Measurements from ENCODE around the gene VOPP1.

Gene VOPP1

DNA sequence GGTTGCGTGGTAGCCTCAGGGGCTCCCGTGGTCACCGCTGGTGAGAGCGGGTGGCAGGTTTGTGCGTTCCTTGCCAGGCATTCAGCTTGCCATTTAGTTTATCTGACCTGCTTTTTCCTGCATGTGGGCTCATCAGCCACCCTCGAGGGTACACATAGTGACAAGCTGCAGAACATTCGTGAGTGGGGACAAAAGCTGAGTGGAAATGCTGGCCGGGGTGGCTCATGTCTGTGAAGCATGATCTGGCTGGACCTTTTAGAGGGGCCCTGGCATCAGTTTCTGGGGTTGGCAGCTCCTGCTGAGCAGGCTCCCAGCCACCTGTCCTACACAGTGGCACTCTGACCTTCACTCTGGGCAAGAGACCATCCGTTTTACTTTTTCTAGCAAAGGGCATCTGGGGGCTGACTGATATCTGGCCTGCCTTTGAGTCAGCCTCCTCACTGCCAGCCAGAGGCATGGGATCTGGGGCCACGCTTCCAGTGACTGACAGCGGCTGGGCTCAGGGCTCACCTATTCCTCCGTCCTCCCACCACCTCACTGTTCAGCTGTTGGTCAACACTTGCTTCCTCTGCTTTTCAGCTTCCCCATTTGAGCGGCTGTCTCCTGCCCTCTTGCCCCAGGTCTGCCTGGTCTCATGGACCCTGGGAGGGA lies 132.1 kb downstream of the VOPP1 start:
- DNase-seq (ENCODE audit: extremely low read depth in 1 of 2, low read depth in 1 of 2), result no peak

DNA sequence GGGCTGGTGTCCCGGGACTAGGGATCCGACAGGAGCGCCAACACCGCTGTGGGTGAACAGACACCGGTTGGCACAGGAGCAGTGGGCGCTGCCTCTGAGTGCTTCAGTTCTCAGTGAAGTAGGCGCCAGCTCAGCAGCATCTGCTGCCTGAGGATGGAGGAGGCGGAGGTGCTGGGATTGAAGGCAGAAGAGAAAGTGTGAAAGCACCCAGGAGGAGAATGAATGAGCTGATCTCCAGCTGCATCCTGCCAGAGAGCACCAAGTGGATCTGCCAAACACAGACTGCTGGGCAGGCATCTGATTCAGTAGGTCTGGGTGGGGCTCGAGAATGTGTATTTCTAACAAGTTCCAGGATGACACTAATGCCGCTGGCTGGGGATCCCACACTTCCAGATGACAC lies 132.7 kb downstream of the VOPP1 start:
- DNase-seq (ENCODE audit: extremely low read depth in 1 of 2, low read depth in 1 of 2), result no peak

GRCh38 chr7:55438757-55439525 lies 133.4 kb downstream of the VOPP1 start:
- DNase-seq (ENCODE audit: extremely low read depth in 1 of 2, low read depth in 1 of 2), result no peak

- DNase-seq (ENCODE audit: extremely low read depth in 1 of 2, low read depth in 1 of 2), result no peak
These were observed 134.1 kb downstream of the VOPP1 start for GRCh38 chr7:55438085-55438756.

- no peak for DNase-seq (ENCODE audit: extremely low read depth in 1 of 2, low read depth in 1 of 2)
These were observed 134.9 kb downstream of the VOPP1 start for GRCh38 chr7:55437375-55437774.

- DNase-seq (ENCODE audit: extremely low read depth in 1 of 2, low read depth in 1 of 2), result no peak
These were observed 135.8 kb downstream of the VOPP1 start for GRCh38 chr7:55436457-55436856.

- DNase-seq (ENCODE audit: extremely low read depth in 1 of 2, low read depth in 1 of 2), result no peak
These were observed 136.8 kb downstream of the VOPP1 start for GRCh38 chr7:55435466-55435865.

DNA sequence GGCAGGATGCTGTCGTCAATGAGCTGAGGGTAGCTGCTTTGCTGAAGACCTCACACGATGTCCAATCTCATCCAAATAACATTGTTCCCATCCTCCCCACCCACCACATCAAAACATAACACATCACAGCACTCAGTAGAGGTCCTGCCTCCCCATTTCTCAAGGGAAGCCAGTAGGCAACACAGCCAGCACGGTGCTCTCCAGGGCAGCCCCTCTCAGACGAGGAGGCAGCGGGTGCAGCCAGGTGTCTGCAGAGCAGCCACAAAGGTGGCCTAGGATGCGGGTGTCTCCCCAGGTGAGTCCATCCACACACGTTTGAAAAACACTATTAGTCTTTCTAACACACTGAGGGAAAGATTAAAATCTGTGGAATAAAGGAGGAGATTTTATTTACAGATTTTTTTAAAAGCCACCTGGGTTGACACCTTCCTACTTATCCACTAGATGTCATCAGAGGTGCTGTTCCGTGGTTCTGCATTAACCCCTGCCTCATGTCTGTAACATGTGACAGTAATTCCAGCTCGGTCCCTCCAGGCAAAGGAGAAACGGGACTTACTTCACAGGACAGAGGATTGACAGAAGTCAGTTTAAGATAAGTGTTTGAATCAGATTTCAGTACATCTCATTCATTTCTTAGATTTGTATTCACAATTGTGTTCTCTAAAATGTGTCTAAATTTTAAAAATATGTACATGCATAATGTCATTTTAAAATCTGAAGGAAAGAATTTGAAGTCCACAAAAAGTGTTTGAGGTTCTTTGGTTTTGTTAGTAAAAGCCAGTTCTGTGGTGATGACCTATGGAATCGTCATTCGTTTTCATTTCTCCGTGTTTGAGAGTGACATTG lies 139.1 kb downstream of the VOPP1 start:
- no peak for DNase-seq (ENCODE audit: extremely low read depth in 1 of 2, low read depth in 1 of 2)

GRCh38 chr7:55432506-55432905 lies 139.8 kb downstream of the VOPP1 start:
- no peak for DNase-seq (ENCODE audit: extremely low read depth in 1 of 2, low read depth in 1 of 2)

GRCh38 chr7:55431898-55432297 lies 140.4 kb downstream of the VOPP1 start:
- no peak for DNase-seq (ENCODE audit: extremely low read depth in 1 of 2, low read depth in 1 of 2)

DNA sequence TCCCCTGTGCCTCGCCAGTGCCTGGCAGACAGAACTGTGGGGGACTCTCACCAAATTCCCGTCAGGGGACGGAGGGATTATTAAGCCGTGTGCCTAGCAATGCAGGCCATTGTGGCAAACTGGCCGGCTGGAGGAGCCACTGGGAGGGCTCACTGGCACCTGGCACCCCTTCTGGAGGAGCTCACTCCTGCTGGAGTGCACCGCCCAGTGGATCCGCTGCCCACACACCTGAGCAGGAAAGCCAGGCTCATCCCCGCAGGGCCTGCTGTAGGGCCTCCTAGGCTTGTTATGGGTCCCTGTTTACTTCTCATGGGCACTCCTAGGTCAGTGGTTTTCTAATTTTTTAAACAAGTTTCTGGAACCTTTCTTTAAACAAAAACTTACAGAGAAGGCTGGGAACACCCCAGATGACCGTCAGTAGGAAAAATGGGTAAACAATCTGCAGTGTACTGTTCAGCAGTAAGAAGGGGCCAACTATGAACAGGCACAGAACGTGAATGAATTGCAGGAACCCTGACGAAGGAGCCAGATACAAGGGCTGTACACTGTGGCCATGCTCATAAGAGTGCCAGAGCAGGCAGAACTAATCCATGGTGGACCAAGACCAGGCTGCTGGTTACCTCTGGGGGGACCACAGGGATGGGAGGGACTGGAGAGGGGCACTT lies 142.3 kb downstream of the VOPP1 start:
- DNase-seq (ENCODE audit: extremely low read depth in 1 of 2, low read depth in 1 of 2), result no peak

- no peak for DNase-seq (ENCODE audit: extremely low read depth in 1 of 2, low read depth in 1 of 2)
These were observed 144.5 kb downstream of the VOPP1 start for GRCh38 chr7:55427800-55428199.

DNA sequence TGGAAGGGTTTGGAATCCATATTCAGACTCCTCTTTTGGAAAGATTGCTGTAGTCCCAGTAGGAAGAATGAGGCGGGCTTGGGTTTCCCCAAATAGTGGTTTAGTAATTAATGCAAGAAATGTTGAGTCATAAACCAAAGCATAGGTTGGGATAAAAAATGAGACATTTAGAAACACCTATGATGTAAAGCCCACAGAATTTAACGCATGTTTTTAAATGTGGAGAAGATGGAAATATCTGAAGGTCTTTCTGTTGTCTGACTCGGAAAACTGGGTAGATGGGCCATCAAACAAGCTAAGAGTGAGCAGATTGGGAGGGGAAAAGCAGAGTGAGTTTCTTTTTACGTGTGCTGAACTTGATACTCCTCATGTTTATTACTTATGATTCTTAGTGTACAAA lies 145.0 kb downstream of the VOPP1 start:
- no peak for DNase-seq (ENCODE audit: extremely low read depth in 1 of 2, low read depth in 1 of 2)

DNA sequence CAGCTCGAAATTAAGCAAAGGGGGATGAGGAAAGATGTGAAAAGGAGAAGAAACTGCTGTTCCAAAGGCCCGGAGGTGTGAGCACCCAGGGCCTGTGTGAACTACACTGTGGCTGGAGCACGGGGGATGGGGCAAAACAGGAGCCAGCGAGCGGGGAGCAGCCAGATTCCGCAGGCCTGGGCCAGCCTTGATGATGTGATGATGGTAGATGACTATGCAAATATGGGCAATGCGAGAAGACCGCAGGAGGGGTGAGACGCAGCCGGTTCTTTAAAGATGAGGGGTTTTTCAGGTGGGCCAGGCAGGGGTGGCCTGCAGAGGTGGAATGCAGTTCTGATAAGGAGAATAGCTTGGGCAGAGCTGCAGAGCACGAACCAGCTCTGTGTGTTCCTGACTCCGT lies 145.6 kb downstream of the VOPP1 start:
- no peak for DNase-seq (ENCODE audit: extremely low read depth in 1 of 2, low read depth in 1 of 2)

- DNase-seq (ENCODE audit: extremely low read depth in 1 of 2, low read depth in 1 of 2), result no peak
These were observed 147.1 kb downstream of the VOPP1 start for GRCh38 chr7:55425141-55425752.

DNA sequence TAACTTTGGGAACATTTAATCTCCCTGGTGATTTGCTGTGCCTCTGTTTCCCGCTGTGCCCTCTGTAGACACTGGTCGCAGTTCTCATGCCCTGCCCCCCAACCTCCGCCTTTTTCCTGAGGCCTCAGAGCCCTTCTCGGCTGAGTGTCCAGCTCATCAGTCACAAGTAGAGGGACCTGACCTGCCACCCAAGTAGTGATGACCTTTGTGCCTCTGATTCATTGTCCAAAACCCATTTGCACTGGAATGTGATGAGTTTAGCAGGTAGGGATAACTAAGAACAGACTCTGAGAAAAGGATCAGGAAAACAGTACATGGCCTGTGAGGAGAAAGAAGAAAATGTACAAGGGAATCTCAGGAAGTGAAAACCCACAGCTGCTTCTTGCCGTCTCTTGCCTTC lies 148.4 kb downstream of the VOPP1 start:
- no peak for DNase-seq (ENCODE audit: extremely low read depth in 1 of 2, low read depth in 1 of 2)

DNA sequence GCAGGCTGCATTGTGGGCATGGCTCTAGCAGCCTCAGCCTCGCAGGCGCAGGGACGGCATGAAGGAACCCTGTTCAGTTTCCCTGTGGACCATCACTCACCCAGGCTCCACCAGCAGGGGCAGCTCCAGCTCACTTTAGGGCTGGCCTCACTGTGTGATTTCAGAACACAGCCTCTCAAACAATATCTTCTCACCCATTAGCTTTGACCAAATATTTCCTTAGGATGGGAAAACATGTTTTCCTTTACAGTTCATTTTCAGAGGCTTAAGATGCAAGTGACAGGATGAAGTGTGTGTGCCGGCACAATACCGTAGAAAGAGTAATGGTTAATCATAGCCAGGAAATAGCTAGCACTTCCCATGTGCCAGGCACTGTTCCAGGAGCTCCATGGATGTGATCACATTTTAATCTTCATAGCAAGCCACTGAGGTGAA lies 149.0 kb downstream of the VOPP1 start:
- no peak for DNase-seq (ENCODE audit: extremely low read depth in 1 of 2, low read depth in 1 of 2)
